Transverse colon (tissue), 4 donors: ENCODE data around the gene OR51T1. TPM values are rescaled to one million over a fixed set of nuclear protein-coding genes. Genes with fewer than 3 reads are reported as not detected.

Source experiments
- DNase-seq: peaks from one replicate; pipeline ENCODE4 v3.0.0-alpha.2; 2019
- H3K27ac ChIP-seq, 4 donors: fragments of 200-600 bp; sonication (generic); 2 replicates each; pipeline ENCODE4 v1.5.1; 2016 to 2018; ENCODE audit warnings: inconsistent platforms in 4 of 4
- H3K27me3 ChIP-seq: fragments of 200-600 bp; sonication (generic); 2 replicates; pipeline ENCODE4 v1.5.1; 2017; ENCODE audit warnings: inconsistent platforms
- H3K36me3 ChIP-seq, 4 donors: fragments of 200-600 bp; sonication (generic); 2 replicates each; pipeline ENCODE4 v1.5.1; 2017 to 2019; ENCODE audit warnings: inconsistent platforms in 4 of 4
- H3K4me1 ChIP-seq, 4 donors: fragments of 200-600 bp; sonication (generic); 2 replicates each; pipeline ENCODE4 v1.5.1; 2017 to 2020; ENCODE audit warnings: inconsistent platforms in 4 of 4
- H3K4me3 ChIP-seq, 4 donors: fragments of 200-600 bp; sonication (generic); 1 replicate in 1 of 4; 2 replicates in 3 of 4; pipeline versions ENCODE4 v1.5.1 to v1.6.1; 2017 to 2019; ENCODE audit warnings: inconsistent platforms in 4 of 4
- H3K9me3 ChIP-seq, 2 donors: fragments of 200-600 bp; sonication (generic); 2 replicates each; pipeline ENCODE4 v1.5.1; 2017 to 2019; ENCODE audit warnings: inconsistent platforms in 2 of 2
- CTCF ChIP-seq, 5 experiments: fragments of 200-600 bp in 3 of 5; fragments of 450-650 bp in 2 of 5; sonication (generic) in 3 of 5; IDR thresholded peaks; 1 replicate in 2 of 5; 2 replicates in 3 of 5; pipeline ENCODE4 v1.5.1; 2016 to 2017; ENCODE audit warnings: antibody characterized with exemption in 5 of 5, inconsistent platforms in 3 of 5, mild to moderate bottlenecking in 2 of 5, moderate library complexity in 1 of 5
- EP300 ChIP-seq: sonication (generic); formaldehyde crosslinking; IDR thresholded peaks from one replicate; pipeline ENCODE4 v1.6.1; 2017; ENCODE audit warnings: antibody characterized with exemption, low read depth
- POLR2A ChIP-seq: fragments of 450-650 bp; IDR thresholded peaks from one replicate; pipeline ENCODE4 v1.6.1; 2016; ENCODE audit warnings: antibody characterized with exemption, mild to moderate bottlenecking, moderate library complexity
- POLR2AphosphoS5 ChIP-seq, 3 donors: sonication (generic); formaldehyde crosslinking; IDR thresholded peaks; one replicate each; pipeline ENCODE4 v1.6.1; 2016; ENCODE audit warnings: antibody characterized with exemption in 3 of 3
- in situ Hi-C, 4 donors: fragments of 200-750 bp; cut with MboI; loops; one replicate each; pipeline versions ENCODE4 v1.15.0 to v1.15.1; 2017; ENCODE audit warnings: low sequenced_read_pairs in 3 of 4, low pct_ligation_motif_present in 1 of 4, low pct_unique_long_range_greater_than_20kb in 1 of 4
- intact Hi-C: fragments of 100-400 bp; cut with DNase I; formaldehyde crosslinking; loops from one replicate; pipeline ENCODE4 v1.15.1; 2023; ENCODE audit warnings: low total_unique reads
- total RNA-seq, 4 donors: library from RNA; depleted of rRNA; stranded (reverse); fragments of >200 nt; gene quantifications; one replicate each; pipeline ENCODE4 v1.1.0, GENCODE V29; 2016

The OR51T1 gene
- total RNA-seq, 4 donors from 2014 or later, result not detected

- Histone ChIP-seq H3K27ac (no peak overlapping the region), H3K4me1 (no peaks in the 10 kb centered on the region), H3K27me3 (no peaks in the 10 kb centered on the region), H3K4me3 (no peak overlapping the region), H3K36me3 (no peaks in the 10 kb centered on the region), H3K9me3 (no peaks in the 10 kb centered on the region)
- no peak for DNase-seq
- in situ Hi-C loops, result no loop called here
- intact Hi-C loops, result no loop called here
- TF ChIP-seq EP300 (no peak), CTCF (IDR thresholded peaks at IDR 0.05) (no peak), POLR2A (no peak), POLR2AphosphoS5 (IDR thresholded peaks at IDR 0.05) (no peak)
Observed at GRCh38 chr11:4926608-4927007, 44.9 kb downstream of the OR51T1 start.

Other genes starting within 250 kb of the OR51T1 start
- not detected for gene OR51D1, start 244.4 kb upstream of the OR51T1 start, total RNA-seq
- under 1 TPM in 2 of 4 donors, not detected in 2; 0.16 to 0.27 TPM for gene OR51E1, start 237.9 kb upstream of the OR51T1 start, total RNA-seq
- gene OR51E2, start 184.0 kb upstream of the OR51T1 start, total RNA-seq, result 10 to 100 TPM in 1 of 4 donors, 1 to 10 TPM in 2, under 1 TPM in 1; 0.37 to 10.3 (median 2.0) TPM
- gene MMP26, start 177.1 kb upstream of the OR51T1 start, total RNA-seq, result not detected
- not detected for gene OR51F1, start 112.0 kb upstream of the OR51T1 start, total RNA-seq
- not detected for gene OR52R1, start 77.5 kb upstream of the OR51T1 start, total RNA-seq
- gene OR51F2, start 60.6 kb upstream of the OR51T1 start, total RNA-seq, result not detected
- gene OR51S1, start 32.7 kb upstream of the OR51T1 start, total RNA-seq, result not detected
- not detected for gene OR51A7, start 21.9 kb downstream of the OR51T1 start, total RNA-seq
- not detected for gene OR51G2, start 37.5 kb downstream of the OR51T1 start, total RNA-seq
- not detected for gene OR51G1, start 42.4 kb downstream of the OR51T1 start, total RNA-seq
- not detected for gene OR51A4, start 65.7 kb downstream of the OR51T1 start, total RNA-seq
- gene OR51A2, start 73.8 kb downstream of the OR51T1 start, total RNA-seq, result not detected
- gene OR51L1, start 113.0 kb downstream of the OR51T1 start, total RNA-seq, result not detected
- gene OR52J3, start 164.6 kb downstream of the OR51T1 start, total RNA-seq, result not detected
- not detected for gene OR52E2, start 177.7 kb downstream of the OR51T1 start, total RNA-seq
- not detected for gene OR52E1, start 187.7 kb downstream of the OR51T1 start, total RNA-seq